ENCODE measurements around the gene LRRC7.

The LRRC7 gene

DNA sequence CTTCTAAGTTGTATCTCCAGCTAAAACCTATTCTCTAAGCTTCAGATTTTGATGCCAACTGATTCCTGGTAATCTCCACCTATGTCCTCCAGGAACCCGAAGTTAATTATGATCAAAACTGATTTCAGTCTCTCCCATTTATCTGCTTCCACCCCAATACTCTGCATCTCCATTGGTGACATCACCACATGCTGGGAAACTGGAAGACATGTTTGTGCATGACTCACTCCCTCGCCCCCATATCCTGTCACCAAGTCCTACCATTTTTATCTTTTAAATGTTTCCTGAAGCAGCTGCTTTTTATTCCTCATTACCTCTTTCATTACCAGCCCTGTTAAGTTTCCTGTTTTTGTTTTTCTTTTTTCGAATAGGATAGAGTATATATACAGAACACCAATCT lies 409.2 kb downstream of the LRRC7 start:
- no peak for DNase-seq (ENCODE audit: low read depth)

DNA sequence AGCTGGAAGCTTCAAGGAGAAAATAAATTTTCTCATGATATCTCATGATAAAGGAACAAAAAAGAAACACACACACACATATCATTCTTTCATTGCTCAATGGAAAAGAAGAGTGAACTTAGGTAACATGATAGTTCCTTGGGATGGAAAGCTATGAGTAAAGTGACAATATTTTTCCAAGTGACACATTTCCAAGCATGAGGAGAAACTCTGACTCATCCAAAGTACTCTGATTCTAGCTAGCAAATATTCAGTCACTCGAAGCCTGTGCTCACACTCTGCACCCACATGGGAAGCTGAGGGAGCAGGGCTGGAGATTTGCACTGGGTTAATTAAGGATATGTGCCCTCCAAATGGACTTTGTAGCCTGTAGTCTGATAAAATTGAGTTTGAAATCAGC lies 415.3 kb downstream of the LRRC7 start:
- DNase-seq (ENCODE audit: low read depth): no peak

DNA sequence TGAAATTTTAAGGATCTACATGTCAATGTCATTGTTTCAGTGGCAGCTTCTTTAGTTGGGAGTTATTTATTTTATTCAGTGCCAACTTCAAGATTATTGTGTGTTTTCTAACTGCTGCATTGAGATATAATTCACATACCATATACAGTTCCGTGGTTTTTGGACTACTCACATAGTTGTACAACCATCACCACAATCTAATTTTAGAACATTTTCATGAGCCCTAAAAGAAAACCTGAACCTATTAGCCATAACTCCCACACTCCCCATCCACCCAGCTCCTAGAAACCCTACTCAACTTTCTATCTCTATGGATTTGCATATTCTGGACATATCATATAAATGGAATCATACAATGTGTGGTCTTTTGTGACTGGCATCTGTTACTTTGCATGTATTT lies 417.7 kb downstream of the LRRC7 start:
- DNase-seq (ENCODE audit: low read depth): no peak

DNA sequence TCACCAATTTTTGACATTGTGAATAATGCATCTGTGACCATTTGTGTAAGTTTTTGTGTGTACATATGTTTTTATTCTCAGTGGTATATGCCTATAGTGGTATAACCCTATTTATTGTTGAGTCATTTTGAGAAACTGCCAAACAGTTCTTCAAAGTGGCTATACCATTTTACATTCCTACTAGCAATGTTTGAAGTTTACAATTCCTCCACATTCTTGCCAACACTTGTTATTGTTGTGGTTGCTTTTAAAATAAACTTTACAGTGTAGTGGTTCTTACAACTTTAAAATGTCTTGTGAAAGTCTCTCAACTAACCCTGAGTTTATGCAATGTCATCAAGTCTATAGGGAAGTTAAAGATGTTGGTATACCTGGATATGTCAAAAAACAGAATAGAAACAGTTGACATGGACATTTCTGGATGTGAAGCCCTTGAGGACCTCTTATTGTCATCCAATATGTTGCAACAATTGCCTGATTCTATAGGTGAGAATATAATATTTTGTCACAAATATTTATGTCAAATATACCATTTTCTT lies 418.2 kb downstream of the LRRC7 start:
- no peak for DNase-seq (ENCODE audit: low read depth)

DNA sequence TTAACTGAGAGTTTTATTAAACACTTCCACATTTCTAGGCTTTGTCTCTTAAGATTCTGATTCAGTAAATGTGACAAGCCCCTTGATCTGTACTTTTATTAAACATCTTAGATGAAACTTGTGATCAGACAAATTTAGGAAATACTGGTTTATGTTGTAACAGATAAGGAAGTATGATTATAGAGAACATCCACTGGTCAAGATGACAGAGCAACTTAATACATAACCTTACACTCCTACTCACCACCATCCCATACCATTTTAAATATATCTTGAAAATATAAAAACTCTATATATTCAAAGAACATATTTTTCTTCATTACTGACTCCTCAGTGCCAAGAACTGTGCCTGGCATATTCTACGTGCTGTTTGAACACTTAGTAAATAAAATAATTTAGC lies 420.2 kb downstream of the LRRC7 start:
- no peak for DNase-seq (ENCODE audit: low read depth)

DNA sequence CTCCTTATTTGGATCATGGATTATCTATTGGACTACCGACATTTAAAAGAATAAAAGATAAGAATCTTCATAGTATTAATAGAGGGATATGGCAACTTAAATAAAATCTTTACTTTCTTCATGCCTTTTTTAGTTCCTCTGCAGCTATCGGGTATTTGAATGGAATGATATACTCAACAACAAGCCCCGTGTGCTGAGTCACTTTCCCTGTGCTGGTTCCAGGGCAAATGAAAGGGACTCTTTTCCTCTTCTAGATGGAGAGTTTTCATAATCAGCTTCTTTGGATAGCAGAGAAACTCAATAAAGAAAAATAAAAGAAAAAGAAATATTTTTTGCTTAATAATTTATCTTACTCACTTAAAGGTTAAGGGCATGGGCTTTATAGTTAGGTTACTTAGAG lies 423.9 kb downstream of the LRRC7 start:
- DNase-seq (ENCODE audit: low read depth): no peak

DNA sequence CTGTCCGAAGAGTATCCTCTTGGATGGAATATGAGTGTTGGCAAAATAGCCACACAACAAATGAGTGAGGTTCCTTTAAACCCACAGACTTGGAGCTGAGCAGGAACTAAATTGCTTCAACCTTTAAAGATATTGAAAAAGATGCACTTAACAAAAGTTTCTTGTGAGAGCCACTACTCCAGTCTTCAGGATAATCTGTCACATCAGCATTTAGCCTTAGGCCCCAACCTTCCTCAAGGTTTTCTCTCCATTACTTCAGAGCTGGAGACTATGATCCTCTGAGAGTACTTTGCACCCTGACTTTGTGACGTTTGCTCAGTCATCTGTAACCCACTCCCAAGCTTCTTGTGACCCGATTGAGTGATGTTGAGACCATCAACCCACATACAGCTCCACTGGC lies 424.9 kb downstream of the LRRC7 start:
- DNase-seq (ENCODE audit: low read depth): no peak

DNA sequence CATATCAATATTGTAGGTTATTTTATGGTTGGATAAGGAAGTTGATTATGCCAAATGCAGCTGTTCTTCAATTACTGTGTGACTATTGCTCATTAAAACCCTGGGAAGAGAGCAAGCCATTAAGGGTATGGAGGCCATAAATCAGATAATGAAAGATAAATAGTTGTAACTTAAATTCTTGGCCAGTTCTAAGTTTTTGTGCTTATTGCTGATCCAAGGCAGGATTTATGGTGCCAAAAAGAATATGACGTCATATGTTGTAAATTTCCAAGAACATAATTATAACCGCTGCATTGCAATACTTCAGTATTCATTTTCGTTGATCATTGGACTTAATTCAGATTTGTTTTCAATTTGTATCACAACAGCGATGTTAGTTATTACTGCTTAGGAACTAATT lies 426.1 kb downstream of the LRRC7 start:
- DNase-seq (ENCODE audit: low read depth): no peak

DNA sequence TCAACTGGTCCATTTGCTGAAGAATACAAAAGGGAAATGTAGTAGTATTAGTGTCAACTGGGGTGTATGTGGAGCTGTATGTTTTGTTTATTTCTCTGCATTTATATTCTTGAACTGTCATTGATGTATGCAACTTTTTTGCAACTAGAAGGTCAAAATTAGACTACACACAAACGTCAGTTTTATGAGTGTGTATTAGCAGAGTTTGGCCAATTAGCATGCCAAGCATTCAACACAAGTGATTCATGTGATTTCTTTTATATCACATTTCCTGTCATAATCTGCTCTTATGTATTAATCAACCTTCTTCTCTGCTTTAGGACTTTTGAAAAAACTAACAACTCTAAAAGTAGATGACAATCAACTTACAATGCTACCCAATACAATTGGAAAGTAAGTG lies 426.5 kb downstream of the LRRC7 start:
- DNase-seq (ENCODE audit: low read depth): no peak

DNA sequence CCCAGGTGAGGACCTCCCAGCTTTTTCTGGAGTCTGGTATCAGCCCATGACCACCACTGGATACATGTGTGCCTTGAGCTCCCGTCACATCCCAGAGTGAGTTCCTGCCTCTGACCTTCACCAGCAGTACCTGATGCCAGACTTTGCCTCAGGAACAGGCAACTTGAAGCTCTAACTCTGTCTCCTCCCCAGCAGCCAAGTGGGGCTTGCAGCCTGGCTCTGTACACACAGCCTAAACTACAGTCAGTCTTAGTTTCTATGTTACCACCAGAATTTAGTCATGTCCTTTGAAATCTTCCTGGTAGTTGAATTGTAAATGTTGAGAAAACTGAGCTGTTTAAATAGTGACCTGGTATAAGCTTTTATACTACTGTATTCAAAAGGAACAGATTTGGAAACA lies 431.1 kb downstream of the LRRC7 start:
- DNase-seq (ENCODE audit: low read depth): no peak

DNA sequence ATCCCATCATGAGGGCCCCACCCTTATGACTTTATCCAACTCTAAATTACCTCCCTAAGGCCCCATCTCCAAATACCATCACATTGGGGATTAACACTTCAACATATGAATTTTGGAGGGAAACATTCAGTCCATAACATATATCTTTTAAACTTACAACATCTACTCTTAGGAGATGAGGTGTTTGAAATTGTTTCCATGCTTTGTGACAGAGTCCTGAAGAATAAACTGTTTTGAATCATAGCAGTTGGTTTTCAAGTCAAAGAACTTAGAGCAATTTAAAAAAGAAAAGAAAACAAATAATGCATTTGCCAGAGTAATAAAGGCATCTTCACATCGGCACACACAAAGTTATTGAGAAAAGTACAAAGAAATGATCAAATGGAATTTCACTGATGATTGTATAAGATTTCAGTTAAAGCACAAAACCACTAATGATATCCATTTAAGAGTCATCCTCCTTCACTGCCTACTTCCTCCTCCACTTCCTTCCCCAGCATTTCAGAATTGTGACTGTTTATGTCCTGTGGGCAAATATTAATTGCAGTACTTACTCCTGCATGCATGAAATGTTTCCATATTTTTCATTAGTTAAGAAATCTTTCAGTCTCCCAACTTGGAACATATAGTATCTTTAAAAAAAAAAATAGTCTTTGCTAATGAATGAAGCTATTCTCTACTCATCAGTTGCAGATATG lies 435.6 kb downstream of the LRRC7 start:
- no peak for DNase-seq (ENCODE audit: low read depth)

DNA sequence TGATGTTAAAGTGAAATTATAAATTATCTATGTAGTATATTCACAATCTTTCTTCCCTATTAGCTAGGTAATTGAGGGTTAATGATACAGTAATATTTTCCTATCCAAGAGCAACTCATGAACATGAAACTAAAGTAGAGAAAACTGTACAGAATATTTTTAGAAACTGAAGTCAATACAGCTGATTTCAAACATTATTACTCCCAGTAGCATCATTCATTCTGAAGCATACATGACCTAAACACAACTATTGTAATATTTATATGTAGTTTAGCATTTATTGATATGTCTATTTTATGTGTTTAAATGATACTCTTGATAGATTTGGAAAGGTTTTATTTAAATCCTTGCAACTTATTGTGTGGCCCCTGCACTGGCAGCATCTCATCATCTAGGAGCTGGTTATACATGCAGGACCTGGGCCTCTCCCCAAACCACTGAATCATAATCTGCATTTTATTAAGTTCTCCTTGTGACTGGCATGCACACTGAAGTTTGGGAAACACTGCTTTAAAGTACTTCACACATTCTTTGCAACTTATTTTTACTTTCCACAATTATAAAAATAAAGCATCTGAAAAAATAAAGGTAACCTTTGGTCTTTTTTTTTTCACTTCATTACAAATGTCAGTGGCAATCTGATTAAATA lies 437.8 kb downstream of the LRRC7 start:
- DNase-seq (ENCODE audit: low read depth): no peak

DNA sequence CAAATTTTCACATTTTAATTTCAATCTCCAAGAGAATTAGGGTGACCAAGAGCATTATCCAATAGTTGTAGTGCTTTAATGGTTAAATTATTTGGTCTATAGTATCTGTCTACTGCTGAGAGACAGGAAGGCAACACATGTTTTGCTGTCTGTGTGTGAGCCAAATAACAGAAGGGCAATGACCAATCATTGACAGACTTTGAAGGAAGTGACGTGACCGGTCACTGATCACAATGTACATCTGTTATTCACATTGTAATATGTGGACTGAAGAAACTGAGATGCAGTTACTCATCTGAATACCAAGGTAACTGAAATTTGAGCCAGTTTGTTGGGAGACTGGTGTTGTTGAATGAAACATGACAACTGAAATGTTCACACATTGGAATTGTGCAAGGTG lies 440.9 kb downstream of the LRRC7 start:
- no peak for DNase-seq (ENCODE audit: low read depth)

DNA sequence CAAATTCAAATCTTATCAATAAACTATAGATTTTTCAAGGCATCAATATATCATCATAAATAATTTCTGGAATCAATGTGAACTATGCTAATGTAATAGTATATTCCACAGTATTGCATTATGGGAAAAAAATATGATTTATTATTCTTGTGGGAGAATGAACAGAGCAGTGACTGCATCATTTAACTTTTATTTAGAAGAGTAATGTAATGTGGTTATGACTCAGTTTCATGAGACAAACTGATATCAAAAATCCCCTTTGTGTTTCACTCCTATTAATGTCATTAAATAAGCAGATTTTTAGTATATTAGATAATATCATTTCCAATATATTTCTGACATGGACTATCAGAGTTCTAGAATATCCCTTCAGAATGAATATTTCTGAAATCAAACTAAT lies 450.0 kb downstream of the LRRC7 start:
- no peak for DNase-seq (ENCODE audit: low read depth)

DNA sequence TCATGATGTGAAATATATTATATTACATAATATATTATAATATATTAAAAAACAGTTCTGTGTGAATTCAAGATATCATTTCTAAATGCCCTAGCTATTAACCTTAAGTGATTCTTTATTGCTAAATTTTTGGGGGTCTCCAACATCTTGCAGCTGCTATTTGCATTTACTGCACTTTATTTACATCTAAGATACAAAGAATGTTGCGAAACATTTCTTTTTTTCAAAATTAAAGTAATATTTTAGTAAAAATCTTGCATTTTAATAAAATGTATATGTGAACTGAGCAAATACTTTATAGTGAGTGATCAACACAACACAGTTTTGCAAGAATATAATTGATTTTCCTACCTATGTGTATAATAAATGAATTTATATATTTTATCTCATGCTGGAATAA lies 456.6 kb downstream of the LRRC7 start:
- no peak for DNase-seq (ENCODE audit: low read depth)

DNA sequence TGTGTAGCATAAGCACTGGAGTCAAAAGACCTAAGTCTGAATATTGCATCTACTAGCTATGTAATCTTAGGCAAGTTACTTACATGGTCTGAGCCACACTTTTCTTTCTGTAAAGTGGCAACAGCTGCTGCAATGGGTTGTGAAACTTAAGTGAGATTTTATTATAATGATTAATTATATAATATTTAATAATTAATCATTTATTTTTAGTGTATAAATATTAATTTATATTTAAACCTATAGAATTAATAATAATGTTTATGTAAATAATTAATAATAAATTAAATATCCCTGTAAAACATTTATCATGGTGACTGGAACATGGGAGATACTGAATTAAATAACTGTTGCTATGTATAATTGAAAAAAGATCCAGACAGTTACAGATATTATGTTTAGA lies 457.3 kb downstream of the LRRC7 start:
- no peak for DNase-seq (ENCODE audit: low read depth)

DNA sequence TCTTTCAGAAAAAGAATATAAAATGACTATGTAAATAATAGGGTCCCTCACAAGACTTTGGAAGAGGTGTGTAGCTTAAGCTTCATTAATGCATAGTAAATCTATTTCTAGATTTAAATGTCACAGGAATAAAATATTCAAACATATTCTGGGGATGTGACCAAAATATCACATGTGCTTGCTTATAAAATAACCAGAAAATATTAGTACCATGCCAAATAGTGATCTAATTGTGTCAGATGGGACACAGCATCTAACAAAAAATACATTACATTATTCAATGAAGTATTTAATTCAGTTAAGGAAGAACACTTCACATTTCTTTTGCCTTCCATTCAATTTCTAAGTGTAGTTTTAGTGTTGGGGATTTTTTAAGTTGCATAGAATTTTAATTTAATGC lies 458.1 kb downstream of the LRRC7 start:
- DNase-seq (ENCODE audit: low read depth): no peak

DNA sequence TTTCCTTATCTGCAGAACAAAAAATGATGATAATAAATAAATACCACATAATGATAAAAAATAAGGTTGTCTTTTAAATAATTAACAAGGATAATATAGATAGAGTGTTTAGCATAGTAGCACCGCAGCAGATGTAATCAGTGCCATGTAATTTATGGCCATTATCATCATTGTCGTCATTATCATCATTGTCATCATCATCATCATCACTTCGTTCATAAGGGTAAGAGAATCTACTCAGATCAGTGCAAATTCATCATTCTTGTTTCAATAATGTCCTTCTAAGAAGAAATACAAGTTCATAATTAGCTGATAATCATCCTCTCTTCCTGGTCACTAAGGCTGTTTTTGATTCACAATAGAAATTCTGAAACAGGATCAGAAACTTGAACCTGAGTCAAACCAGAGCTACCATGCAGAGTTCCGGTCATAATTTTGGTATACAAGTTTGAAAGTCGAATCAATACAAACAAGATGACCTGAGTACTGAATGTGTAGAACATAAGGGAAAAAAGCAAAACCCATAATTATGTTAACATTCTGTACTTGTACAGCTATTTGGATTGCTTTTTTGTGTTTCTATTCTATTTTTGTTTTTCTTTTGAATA lies 465.6 kb downstream of the LRRC7 start:
- DNase-seq (ENCODE audit: low read depth): no peak

DNA sequence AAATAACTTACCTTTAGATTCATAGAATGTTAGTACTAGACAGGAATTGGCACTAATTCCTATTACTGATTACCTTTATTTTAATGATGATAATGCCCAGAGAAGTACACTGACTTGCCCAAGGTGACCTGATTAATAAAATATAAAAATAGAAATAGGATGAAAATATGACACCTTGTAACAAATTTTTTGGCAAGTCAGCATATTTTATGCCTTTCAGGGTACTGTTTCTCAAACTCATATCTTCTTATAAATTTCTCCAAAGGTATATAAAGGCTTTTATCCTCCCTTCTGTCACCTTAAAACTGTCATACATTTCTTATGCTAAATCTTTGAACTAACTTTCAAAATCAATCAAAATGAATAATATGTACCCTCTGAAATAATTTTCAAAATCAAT lies 466.2 kb downstream of the LRRC7 start:
- DNase-seq (ENCODE audit: low read depth): no peak

DNA sequence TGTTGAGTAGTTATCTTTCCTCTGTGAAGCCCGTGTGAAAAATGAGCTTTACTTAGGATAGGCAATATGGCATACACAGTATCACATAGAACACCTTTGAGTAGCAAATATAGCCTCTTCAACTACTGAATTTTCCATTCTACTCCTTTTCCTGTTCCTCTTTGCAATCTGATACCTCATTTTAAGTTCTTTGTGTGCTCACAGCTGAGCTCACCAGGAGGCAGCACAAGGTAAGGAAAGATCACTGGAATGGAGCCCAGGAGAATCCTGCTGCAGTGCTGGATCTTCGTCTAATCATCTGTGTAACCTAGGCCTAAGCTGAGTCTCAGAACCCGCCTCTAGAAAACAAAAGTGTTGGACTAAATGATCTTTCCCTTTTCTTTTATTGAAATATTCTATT lies 466.7 kb downstream of the LRRC7 start:
- DNase-seq (ENCODE audit: low read depth): no peak

DNA sequence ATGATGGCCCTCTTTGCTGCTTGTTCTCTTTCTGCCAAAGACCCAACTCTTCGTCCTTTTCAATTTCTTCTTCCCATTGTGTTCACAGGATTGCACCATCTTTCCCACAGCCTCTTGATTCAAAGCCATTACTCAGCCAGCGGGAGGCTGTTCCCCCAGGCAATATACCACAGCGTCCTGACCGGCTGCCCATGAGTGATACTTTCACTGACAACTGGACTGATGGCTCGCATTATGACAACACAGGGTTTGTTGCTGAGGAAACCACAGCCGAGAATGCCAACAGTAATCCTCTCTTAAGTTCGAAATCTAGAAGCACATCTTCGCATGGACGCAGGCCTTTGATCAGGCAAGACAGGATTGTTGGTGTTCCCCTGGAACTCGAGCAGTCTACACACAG lies 470.3 kb downstream of the LRRC7 start:
- no peak for DNase-seq (ENCODE audit: low read depth)

DNA sequence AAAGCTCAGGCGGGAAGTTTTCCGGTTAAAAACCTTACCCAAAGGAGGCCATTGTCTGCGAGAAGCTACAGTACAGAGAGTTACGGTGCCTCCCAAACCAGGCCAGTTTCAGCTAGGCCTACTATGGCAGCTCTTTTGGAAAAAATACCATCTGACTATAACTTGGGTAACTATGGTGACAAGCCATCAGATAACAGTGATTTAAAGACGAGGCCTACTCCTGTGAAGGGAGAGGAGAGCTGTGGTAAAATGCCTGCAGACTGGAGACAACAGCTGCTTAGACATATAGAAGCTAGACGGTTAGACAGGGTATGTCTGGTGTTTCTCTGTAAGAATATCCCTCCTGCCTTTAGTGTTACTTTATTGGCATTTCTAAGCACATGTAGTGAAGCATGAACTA lies 471.8 kb downstream of the LRRC7 start:
- no peak for DNase-seq (ENCODE audit: low read depth)

DNA sequence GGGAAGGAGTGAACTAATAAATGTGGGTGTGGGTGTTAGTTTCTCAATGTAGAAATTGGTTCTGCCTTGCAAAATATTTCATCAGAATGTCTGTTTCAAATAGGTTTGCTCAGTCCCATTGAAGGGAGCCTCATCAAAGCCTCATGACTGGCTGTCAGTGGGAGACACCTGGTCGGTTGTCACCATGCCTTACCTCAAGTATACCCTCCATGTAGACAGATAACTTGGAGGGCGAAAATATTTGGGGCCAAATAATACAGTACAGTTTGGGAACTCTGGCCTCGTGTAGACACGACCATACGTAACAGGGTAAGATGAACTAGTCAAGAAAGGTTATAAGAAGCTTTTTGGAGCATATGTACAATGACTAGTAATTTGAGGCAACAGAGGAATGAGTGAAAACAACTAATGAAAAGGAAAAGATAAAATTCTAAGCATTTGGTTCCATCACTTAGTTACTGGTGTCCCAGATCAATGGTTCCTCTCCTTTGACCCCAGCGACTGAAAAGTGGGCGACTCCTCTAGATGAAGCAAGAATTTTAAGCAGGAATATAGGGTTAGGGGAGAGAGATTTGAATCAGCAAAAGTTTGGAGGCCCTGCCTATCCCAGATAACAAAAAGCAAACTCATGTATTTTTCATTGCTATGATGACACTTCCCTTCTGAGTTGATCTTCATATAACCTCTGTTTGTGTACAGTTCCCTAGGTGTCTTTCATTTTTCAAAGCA lies 473.8 kb downstream of the LRRC7 start:
- no peak for DNase-seq (ENCODE audit: low read depth)
